Fibroblast of lung (primary cell): Measurements from ENCODE around the gene CSAG3. TPM values are rescaled to one million over a fixed set of nuclear protein-coding genes. Genes with fewer than 3 reads are reported as not detected.
"Not testable (repeated sequence)": the region's sequence is repeated elsewhere in the genome, so short reads cannot be mapped to it uniquely, and the experiment has no call there.

Source experiments
- DNase-seq, 2 donors: peaks; one replicate each; pipeline versions ENCODE4 v3.0.0 to v3.0.0-alpha.2; 2010; ENCODE audit warnings: low read depth in 2 of 2
- H2AFZ ChIP-seq: 2 replicates; pipeline ENCODE4 v1.5.1; 2012; ENCODE audit warnings: low read length, control low read depth, inconsistent platforms
- H3K27ac ChIP-seq: 2 replicates; pipeline ENCODE4 v1.5.1; 2011; ENCODE audit warnings: low read length, control low read depth; ENCODE audit not compliant: insufficient read depth
- H3K27me3 ChIP-seq: 2 replicates; pipeline ENCODE4 v1.5.1; 2011; ENCODE audit warnings: mild to moderate bottlenecking, low read length; ENCODE audit not compliant: control insufficient read depth, insufficient read depth
- H3K36me3 ChIP-seq: 2 replicates; pipeline ENCODE4 v1.5.1; 2011; ENCODE audit warnings: low read length; ENCODE audit not compliant: control insufficient read depth, insufficient read depth
- H3K4me1 ChIP-seq: 2 replicates; pipeline ENCODE4 v1.5.1; 2011; ENCODE audit warnings: low read length; ENCODE audit not compliant: control insufficient read depth, insufficient read depth; ENCODE audit errors: extremely low read depth
- H3K4me2 ChIP-seq: 2 replicates; pipeline ENCODE4 v1.5.1; 2011; ENCODE audit warnings: low read length, control low read depth; ENCODE audit not compliant: insufficient read depth; ENCODE audit errors: extremely low read depth
- H3K4me3 ChIP-seq, 4 experiments: fragments of 200-600 bp in 1 of 4; sonication (generic) in 1 of 4; replicated peaks in 1 of 4; 2 replicates each; pipeline ENCODE4 v1.5.1; 2011 to 2016; ENCODE audit warnings: low read length in 4 of 4, low read depth in 3 of 4, mild to moderate bottlenecking in 3 of 4, control low read depth in 2 of 4, inconsistent platforms in 1 of 4, mixed read lengths in 1 of 4; ENCODE audit not compliant: insufficient read depth in 1 of 4; ENCODE audit errors: control extremely low read depth in 1 of 4
- H3K79me2 ChIP-seq: 2 replicates; pipeline ENCODE4 v1.5.1; 2012; ENCODE audit warnings: mild to moderate bottlenecking, low read length, inconsistent platforms; ENCODE audit not compliant: control insufficient read depth, insufficient read depth
- H3K9ac ChIP-seq: 2 replicates; pipeline ENCODE4 v1.5.1; 2011; ENCODE audit warnings: mild to moderate bottlenecking, low read length, control low read depth; ENCODE audit not compliant: insufficient read depth
- H3K9me3 ChIP-seq: 2 replicates; pipeline ENCODE4 v1.5.1; 2012; ENCODE audit warnings: low read depth, low read length; ENCODE audit not compliant: control insufficient read depth, insufficient read depth
- H4K20me1 ChIP-seq: 2 replicates; pipeline ENCODE4 v1.5.1; 2011; ENCODE audit warnings: low read length; ENCODE audit not compliant: control insufficient read depth, insufficient read depth; ENCODE audit errors: extremely low read depth
- EZH2 ChIP-seq: IDR thresholded peaks from 2 replicates; pipeline ENCODE4 v1.5.1; 2012; ENCODE audit warnings: low read length, control low read depth, mild to moderate bottlenecking; ENCODE audit errors: missing control alignments
- polyA minus RNA-seq: library from RNA; depleted of rRNA, polyadenylated mRNA; stranded (reverse); fragments of >200 nt; gene quantifications from 2 replicates; pipeline ENCODE4 v1.2.3, GENCODE V29; 2011; ENCODE audit warnings: low replicate concordance
- polyA plus RNA-seq, 2 donors: library from polyadenylated mRNA; depleted of rRNA in 1 of 2; stranded (reverse) in 1 of 2; unstranded in 1 of 2; fragments of >200 nt; gene quantifications; 2 replicates each; pipeline ENCODE4 v1.2.1, GENCODE V29; 2011 to 2012; ENCODE audit warnings: missing spikeins in 1 of 2
- total RNA-seq: library from RNA; depleted of rRNA; stranded (reverse); fragments of >200 nt; gene quantifications from 2 replicates; pipeline ENCODE4 v1.2.1, GENCODE V29; 2014
- TF ChIP-seq, protein P1 (sequence below), 2 donors: IDR thresholded peaks in 1 of 2; conservative IDR thresholded peaks in 1 of 2; 1 replicate in 1 of 2; 2 replicates in 1 of 2; pipeline ENCODE4 v1.5.1; 2011 to 2012; ENCODE audit warnings: low read length in 2 of 2, control low read depth in 1 of 2, inconsistent platforms in 1 of 2, low read depth in 1 of 2, mild to moderate bottlenecking in 1 of 2

The CSAG3 gene
- not detected in 2 replicates for total RNA-seq
- not detected in 2 replicates for polyA plus RNA-seq
- not detected in 2 replicates for polyA plus RNA-seq (2012)
- polyA minus RNA-seq, result not detected in 2 replicates

GRCh38 chrX:152758918-152759317 lies at the start of gene CSAG3:
TSS of gene CSAG3 (plus strand) at chrX:152759218.
- H4K20me1 ChIP-seq, DNase-seq, H3K27ac ChIP-seq, H3K4me2 ChIP-seq, H3K4me1 ChIP-seq, H3K9ac ChIP-seq, H3K4me3 ChIP-seq, H3K36me3 ChIP-seq, H3K27me3 ChIP-seq, H3K9me3 ChIP-seq, H2AFZ ChIP-seq, H3K79me2 ChIP-seq: not testable (repeated sequence)

GRCh38 chrX:152713195-152713594 lies 45.8 kb upstream of the CSAG3 start:
- not testable (repeated sequence) for H2AFZ ChIP-seq, H3K27me3 ChIP-seq, H3K4me3 ChIP-seq, H3K9me3 ChIP-seq, DNase-seq, H3K36me3 ChIP-seq, H4K20me1 ChIP-seq, H3K4me2 ChIP-seq, H3K27ac ChIP-seq, H3K4me1 ChIP-seq, H3K79me2 ChIP-seq, H3K9ac ChIP-seq

DNA sequence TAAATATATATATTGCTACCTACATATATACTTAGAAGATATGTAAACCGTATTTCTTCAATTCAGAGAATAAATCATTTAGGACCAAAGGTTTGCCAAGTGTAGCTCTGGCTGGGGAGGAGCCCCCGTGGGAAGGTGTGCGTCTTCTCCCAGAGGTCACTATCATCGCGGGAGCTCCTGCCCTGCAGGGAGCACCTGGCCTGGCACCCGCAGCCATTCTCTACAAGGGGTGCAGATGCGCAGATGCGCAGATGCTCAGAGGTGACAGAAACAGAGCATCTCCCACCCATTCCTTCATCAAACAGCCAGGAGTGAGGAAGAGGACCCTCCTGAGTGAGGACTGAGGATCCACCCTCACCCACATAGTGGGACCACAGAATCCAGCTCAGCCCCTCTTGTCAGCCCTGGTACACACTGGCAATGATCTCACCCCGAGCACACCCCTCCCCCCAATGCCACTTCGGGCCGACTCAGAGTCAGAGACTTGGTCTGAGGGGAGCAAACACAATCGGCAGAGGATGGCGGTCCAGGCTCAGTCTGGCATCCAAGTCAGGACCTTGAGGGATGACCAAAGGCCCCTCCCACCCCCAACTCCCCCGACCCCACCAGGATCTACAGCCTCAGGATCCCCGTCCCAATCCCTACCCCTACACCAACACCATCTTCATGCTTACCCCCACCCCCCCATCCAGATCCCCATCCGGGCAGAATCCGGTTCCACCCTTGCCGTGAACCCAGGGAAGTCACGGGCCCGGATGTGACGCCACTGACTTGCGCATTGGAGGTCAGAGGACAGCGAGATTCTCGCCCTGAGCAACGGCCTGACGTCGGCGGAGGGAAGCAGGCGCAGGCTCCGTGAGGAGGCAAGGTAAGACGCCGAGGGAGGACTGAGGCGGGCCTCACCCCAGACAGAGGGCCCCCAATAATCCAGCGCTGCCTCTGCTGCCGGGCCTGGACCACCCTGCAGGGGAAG lies 44.9 kb upstream of the CSAG3 start, which contains the start of gene MAGEA2B:
Gene MAGEA2B, plus strand, starts transcription at position 814 of the 973 bp plus-strand sequence. CDS start 2,479 bp downstream, outside the sequence.
- H3K36me3 ChIP-seq, DNase-seq, H3K4me3 ChIP-seq, H3K27me3 ChIP-seq, H3K4me2 ChIP-seq, H4K20me1 ChIP-seq, H3K79me2 ChIP-seq, H3K4me1 ChIP-seq, H3K27ac ChIP-seq, H3K9me3 ChIP-seq, H2AFZ ChIP-seq, H3K9ac ChIP-seq: not testable (repeated sequence)

DNA sequence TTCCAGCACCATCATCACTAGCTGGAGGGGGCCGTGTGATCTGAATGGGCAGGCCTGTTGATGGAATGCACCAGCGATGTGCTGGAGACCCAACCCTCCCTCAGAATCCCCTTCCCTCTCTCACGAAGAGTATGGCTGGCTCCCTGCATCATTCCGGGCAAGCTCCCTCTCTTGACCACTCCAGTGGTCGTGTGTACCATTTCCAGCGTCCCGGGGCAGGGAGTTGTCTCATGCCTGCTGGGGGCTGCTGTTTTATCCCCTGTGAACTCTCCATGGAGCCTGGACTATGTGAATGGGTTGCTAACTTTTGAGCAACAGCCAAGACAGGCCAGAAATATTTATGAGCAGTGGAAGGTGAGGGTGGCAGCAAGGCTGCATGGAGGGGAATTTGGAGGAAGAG lies 33.6 kb upstream of the CSAG3 start:
- TF ChIP-seq, protein P1, sequence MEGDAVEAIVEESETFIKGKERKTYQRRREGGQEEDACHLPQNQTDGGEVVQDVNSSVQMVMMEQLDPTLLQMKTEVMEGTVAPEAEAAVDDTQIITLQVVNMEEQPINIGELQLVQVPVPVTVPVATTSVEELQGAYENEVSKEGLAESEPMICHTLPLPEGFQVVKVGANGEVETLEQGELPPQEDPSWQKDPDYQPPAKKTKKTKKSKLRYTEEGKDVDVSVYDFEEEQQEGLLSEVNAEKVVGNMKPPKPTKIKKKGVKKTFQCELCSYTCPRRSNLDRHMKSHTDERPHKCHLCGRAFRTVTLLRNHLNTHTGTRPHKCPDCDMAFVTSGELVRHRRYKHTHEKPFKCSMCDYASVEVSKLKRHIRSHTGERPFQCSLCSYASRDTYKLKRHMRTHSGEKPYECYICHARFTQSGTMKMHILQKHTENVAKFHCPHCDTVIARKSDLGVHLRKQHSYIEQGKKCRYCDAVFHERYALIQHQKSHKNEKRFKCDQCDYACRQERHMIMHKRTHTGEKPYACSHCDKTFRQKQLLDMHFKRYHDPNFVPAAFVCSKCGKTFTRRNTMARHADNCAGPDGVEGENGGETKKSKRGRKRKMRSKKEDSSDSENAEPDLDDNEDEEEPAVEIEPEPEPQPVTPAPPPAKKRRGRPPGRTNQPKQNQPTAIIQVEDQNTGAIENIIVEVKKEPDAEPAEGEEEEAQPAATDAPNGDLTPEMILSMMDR (conservative IDR thresholded peaks at IDR 0.05 in 1 of 2, IDR thresholded peaks at IDR 0.05 in 1 of 2; ENCODE audit: low read depth in 1 of 2, low read length in 2 of 2), result no peak
- TF ChIP-seq EZH2, result no peak
- no peaks in the 10 kb centered on the region for H3K27me3 ChIP-seq
- no peaks in the 10 kb centered on the region for H3K4me1 ChIP-seq
- no peak overlapping the region for H3K4me3 ChIP-seq
- no peak overlapping the region for H2AFZ ChIP-seq
- no peak overlapping the region for H3K27ac ChIP-seq
- H3K9me3 ChIP-seq, result no peaks in the 10 kb centered on the region
- H3K9ac ChIP-seq, result no peak overlapping the region
- no peak overlapping the region for H3K4me2 ChIP-seq
- H3K79me2 ChIP-seq, result no peaks in the 10 kb centered on the region
- DNase-seq, result no peak
- H4K20me1 ChIP-seq, result no peaks in the 10 kb centered on the region
- H3K36me3 ChIP-seq, result no peaks in the 10 kb centered on the region
